GM10248 (cell line): Measurements from ENCODE around the gene DQX1.
A peak's percentile ranks its signal among the peaks of the same experiment; 100 is the strongest.

Source experiments
- CTCF ChIA-PET: fragments of 300-600 bp; sonication (Branson Sonifier 250); formaldehyde crosslinking; extraction: SDS; loops from one replicate; lab custom pipeline; 2021; ENCODE audit warnings: antibody characterized with exemption; lab: Yijun Ruan, JAX
- POLR2A ChIA-PET: fragments of 350-650 bp; sonication (Branson Sonifier 250); formaldehyde crosslinking; extraction: SDS; loops from one replicate; lab custom pipeline; 2020; ENCODE audit warnings: antibody characterized with exemption; lab: Yijun Ruan, JAX
- DNase-seq: peaks from one replicate; pipeline ENCODE4 v3.0.0; 2012; ENCODE audit errors: extremely low spot score
- TF ChIP-seq, protein P1 (sequence below): IDR thresholded peaks from 2 replicates; pipeline ENCODE4 v1.5.1; 2012; ENCODE audit warnings: mild to moderate bottlenecking, low read depth; ENCODE audit errors: extremely low read depth, missing control alignments, control extremely low read depth

The DQX1 gene

DNA sequence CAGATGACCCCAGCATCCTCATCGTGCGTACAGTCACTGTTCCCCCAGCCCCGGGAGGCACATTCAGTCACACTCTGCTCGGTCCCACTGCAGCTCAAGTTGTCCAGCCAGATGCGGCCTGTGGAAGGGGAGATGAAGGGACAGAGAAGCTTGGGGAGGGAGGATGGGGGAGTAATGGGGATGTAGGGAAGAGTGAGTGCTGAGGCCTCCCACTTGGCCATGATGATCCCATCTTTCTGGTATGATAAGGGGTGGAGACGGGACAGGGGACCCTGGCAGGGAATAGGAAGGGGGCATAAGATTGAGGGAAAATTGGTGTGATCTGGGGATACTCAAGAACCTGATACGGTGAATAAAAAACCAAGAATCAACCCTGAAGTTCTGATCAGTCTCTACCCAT, 24.2 kb upstream of the DQX1 start:
- POLR2A ChIA-PET = interaction anchor here (0.9 to 1.0 kb wide), 2 partner anchors 11 to 20 kb away, joined by 3 read pairs; no protein-coding TSS in a partner anchor
- CTCF ChIA-PET = interaction anchor here (1.2 to 3.2 kb wide), 8 partner anchors 11 to 78 kb away, joined by 3 to 16 read pairs (median 6); partner anchors contain the start of genes AUP1, HTRA2 and MRPL53
- TF ChIP-seq, protein P1, sequence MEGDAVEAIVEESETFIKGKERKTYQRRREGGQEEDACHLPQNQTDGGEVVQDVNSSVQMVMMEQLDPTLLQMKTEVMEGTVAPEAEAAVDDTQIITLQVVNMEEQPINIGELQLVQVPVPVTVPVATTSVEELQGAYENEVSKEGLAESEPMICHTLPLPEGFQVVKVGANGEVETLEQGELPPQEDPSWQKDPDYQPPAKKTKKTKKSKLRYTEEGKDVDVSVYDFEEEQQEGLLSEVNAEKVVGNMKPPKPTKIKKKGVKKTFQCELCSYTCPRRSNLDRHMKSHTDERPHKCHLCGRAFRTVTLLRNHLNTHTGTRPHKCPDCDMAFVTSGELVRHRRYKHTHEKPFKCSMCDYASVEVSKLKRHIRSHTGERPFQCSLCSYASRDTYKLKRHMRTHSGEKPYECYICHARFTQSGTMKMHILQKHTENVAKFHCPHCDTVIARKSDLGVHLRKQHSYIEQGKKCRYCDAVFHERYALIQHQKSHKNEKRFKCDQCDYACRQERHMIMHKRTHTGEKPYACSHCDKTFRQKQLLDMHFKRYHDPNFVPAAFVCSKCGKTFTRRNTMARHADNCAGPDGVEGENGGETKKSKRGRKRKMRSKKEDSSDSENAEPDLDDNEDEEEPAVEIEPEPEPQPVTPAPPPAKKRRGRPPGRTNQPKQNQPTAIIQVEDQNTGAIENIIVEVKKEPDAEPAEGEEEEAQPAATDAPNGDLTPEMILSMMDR = no peak

DNA sequence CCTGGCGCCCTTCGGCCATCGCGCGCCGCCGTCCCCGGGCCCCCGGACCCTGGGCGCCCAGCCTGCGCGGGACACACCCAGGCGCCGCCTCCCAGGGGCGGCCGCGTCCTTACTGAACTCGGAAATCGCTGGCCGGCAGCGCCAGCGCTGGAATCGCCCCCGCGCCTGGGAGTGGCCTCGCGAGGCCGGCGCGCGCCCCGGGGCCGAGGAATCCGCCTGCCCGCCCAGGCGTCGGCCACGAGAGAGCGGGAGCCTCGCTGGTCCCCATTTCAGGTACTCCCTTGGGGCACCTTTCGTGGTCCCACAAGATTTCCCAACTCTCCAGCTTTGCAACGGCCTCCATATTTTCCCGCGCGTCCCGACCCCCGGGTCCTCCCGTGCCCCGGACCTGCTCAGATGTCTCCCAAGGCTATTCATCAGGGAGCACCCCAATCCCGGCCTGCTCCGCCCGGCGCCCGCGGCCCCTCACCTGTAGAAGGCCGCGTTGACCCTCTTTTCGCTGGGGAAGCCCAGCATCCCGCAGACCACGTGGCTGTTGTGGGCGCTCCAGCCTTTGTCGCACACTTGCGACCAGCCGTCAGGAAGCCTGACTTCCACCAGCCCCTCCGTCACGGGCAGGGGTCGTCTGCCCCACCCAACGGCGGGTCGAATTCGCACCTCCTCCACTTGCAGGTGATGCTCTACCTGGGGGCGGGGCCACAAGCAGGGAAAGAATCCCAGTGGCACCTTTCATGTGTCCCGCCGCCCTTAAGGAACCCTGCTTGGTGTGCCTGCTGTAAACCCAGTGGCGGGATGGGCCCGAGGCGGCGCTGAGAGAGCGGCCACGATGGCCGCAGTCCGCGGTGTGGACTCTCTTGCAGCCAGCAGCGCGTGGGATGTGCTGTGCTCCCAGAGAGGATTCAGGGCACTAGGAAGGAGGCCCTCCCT, 23.1 kb upstream of the DQX1 start:
- TF ChIP-seq, protein P1 = no peak
- ChIA-PET POLR2A (no interaction called here), CTCF (interaction anchor here (1.2 to 3.2 kb wide), 5 partner anchors 10 to 37 kb away, joined by 4 to 14 read pairs (median 5); no protein-coding TSS in a partner anchor)
- DNase-seq = peak; percentile 81

More for the DNA sequence above, 24.2 kb upstream of the DQX1 start:
- no peak for DNase-seq

DNA sequence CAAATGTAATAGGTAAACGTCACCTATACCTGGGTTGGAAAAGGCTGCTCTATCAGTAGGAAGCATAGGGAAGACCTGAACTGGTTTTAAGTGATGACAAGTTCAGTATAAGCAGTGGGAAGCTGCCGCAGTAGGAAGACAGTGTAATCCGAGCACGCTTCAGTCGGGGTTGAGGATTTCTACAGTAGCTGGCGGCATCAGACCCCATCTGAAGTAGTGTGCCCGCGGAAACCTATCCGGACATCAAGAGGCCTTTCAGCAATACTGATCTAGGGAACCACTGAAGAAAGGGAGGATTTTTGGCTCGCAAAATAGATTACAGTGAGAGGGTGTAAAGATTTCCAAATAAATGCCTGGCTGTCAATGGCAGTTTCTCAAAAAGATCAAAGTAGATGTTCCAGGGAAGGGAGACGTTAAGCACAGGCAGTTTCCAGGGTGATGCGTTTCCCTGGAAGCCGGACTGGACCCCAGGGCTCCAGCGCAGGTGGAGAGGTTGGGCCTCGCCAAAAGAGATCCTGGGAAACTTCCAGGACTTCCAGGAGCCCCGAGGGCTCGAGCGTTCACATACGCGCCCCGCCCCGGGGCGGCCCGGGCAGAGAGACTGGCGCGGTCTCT, 22.4 kb upstream of the DQX1 start:
- ChIA-PET POLR2A (no interaction called here), CTCF (interaction anchor here (1.1 to 1.9 kb wide), 2 partner anchors 18 to 26 kb away, joined by 3 to 5 read pairs; no protein-coding TSS in a partner anchor)
- no peak for DNase-seq

DNA sequence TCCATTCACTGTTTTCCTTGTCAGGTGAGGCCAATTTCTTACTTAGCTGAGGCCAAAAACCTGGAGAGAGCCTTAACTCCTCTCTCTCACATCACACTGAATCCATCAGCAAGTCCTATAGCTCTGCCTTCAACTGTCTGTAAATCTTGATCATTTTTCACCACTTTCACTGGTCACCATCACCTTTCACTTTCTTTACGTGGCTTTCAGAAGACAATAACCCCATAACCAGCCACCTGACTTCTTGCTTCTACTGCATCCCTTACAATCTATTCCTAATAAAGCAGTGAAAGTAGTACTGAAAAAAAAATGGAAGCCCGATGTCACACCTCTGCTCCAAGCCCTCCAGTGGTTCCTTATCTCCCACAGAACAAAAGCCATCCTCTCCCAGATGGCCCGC, 20.0 kb upstream of the DQX1 start:
- POLR2A ChIA-PET = no interaction called here
- CTCF ChIA-PET = interaction anchor here (1.0 to 2.8 kb wide), 4 partner anchors 15 to 41 kb away, joined by 4 to 8 read pairs (median 6); no protein-coding TSS in a partner anchor
- no peak for DNase-seq
- TF ChIP-seq, protein P1 = no peak

More for the DNA sequence above, 22.4 kb upstream of the DQX1 start:
- TF ChIP-seq, protein P1 = no peak

DNA sequence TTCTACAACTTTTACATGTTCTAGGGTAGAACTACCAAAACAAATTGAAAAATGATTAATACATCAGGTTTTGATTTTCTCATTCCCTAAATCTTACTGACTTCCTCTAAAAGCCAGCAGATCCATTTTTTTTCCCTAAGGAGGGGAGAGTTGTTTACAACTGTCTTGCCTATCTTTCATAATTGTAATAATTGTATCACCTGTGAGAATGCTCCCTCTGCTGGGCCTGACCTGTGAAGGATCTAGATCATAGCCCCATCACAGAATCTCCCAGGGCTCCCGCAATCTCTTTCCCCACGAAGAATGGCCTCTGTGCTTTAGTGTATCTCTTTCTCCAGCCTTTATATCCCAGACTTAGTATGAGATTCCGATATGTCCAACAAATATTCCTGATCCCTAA, 18.6 kb upstream of the DQX1 start:
- ChIA-PET POLR2A (no interaction called here), CTCF (interaction anchor here (0.8 to 2.8 kb wide), 9 partner anchors 12 to 69 kb away, joined by 3 to 16 read pairs (median 3); no protein-coding TSS in a partner anchor)
- DNase-seq = no peak
- TF ChIP-seq, protein P1 = peak; percentile 39

DNA sequence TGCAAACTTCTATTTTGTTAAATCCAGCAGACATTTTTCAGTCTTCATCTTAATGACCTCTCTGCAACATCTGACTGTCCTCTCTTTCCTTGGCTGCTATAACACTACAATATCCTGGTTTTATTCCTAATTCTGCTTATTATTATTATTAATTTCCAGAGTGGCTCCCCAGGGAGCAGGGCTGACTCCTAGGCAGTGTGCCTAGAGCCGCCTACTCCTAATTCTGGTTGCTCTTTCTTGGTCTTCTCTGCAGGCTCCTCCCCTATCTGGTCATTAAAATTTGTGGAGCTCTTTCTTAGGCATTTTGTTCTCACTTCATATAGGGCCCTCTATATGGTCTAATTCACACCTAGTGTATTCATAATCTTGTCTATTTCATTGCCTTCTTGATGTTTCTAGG, 16.9 kb upstream of the DQX1 start:
- POLR2A ChIA-PET = no interaction called here
- CTCF ChIA-PET = interaction anchor here (1.3 kb wide), 1 partner anchor 11 kb away, joined by 4 read pairs; no protein-coding TSS in a partner anchor

More for the DNA sequence above, 16.9 kb upstream of the DQX1 start:
- TF ChIP-seq, protein P1 = no peak
- no peak for DNase-seq
